Aorta (tissue), 5 donors: ENCODE data around the gene NUDT5. TPM values are rescaled to one million over a fixed set of nuclear protein-coding genes. Genes with fewer than 3 reads are reported as not detected.

Experiments used
- ATAC-seq: fragments of 200-7000 bp; cut with Tn5 transposase; one replicate; pipeline ENCODE4 v1.9.1; 2022; ENCODE audit warnings: moderate library complexity; ENCODE audit not compliant: low FRiP score
- DNase-seq, 2 donors: peaks; one replicate each; pipeline ENCODE4 v3.0.0-alpha.2; 2020
- H3K27ac ChIP-seq, 2 donors: one replicate each; pipeline ENCODE4 v1.5.1; 2013; ENCODE audit warnings: low read length in 2 of 2, mild to moderate bottlenecking in 2 of 2, moderate library complexity in 2 of 2, control low read depth in 1 of 2, inconsistent platforms in 1 of 2, low read depth in 1 of 2
- H3K27me3 ChIP-seq, 2 donors: one replicate each; pipeline ENCODE4 v1.6.1; 2013; ENCODE audit warnings: control low read depth in 1 of 2, low read length in 1 of 2, mild to moderate bottlenecking in 1 of 2, moderate library complexity in 1 of 2; ENCODE audit not compliant: insufficient read depth in 2 of 2, control insufficient read depth in 1 of 2
- H3K36me3 ChIP-seq, 2 donors: one replicate each; pipeline ENCODE4 v1.6.1; 2013; ENCODE audit warnings: control low read depth in 1 of 2, low read length in 1 of 2, mild to moderate bottlenecking in 1 of 2; ENCODE audit not compliant: insufficient read depth in 2 of 2, control insufficient read depth in 1 of 2
- H3K4me1 ChIP-seq, 2 donors: one replicate each; pipeline ENCODE4 v1.6.1; 2013; ENCODE audit warnings: low read length in 2 of 2, control low read depth in 1 of 2, mild to moderate bottlenecking in 1 of 2, moderate library complexity in 1 of 2; ENCODE audit not compliant: insufficient read depth in 2 of 2, control insufficient read depth in 1 of 2
- H3K4me3 ChIP-seq, 2 donors: one replicate each; pipeline ENCODE4 v1.5.1; 2013; ENCODE audit warnings: low read length in 2 of 2, control low read depth in 1 of 2, mild to moderate bottlenecking in 1 of 2
- H3K9me3 ChIP-seq: one replicate; pipeline ENCODE4 v1.6.1; 2013; ENCODE audit warnings: mild to moderate bottlenecking, low read length; ENCODE audit not compliant: control insufficient read depth
- WGBS, 2 donors: extraction: QIAGEN DNeasy Blood & Tissue Kit; methylation state at CpG; one replicate each; pipeline ENCODE4 v1.1.7; 2013; 5-methylcytosine and 5-hydroxymethylcytosine counted together
- intact Hi-C, 2 donors: fragments of 100-400 bp; cut with DNase I; formaldehyde crosslinking; loops; one replicate each; pipeline versions ENCODE4 v1.14.2 to v1.15.0; 2022
- polyA plus RNA-seq, 2 donors: library from polyadenylated mRNA; stranded (reverse); fragments of 200-250 nt; gene quantifications; one replicate each; pipeline ENCODE4 v1.2.3, GENCODE V29; 2013
- total RNA-seq, 2 donors: library from RNA; stranded (reverse); fragmentation: NEBNext Ultra II Directional; extraction: Animal tissue kit (Norgen Biotek cat#: 25700); gene quantifications; one replicate each; pipeline ENCODE4 v1.2.1, GENCODE V29; 2021
- donor health status: healthy with polysubstance abuse.
- donor health status: Bipolar disorder and iron deficiency.
- donor health status: DM: no; HTN: no; CAD: no.
- donor health status: DM: no; HTN: no; CAD: no.
- donor health status: DM: yes; HTN: yes; CAD: no.

NUDT5 gene
- total and polyA plus RNA-seq, 4 donors, result 21.3 to 39.7 (median 31.9) TPM

GRCh38 chr10:12162927-12163326 lies 32.8 kb downstream of the NUDT5 start:
- no peaks in the 10 kb centered on the region for H3K4me1 ChIP-seq
- WGBS, 2 donors, result 97 to 98% methylated on average over 6 of the region's 6 CpGs
- ATAC-seq (no peak), DNase-seq (no peak)
- no peaks in the 10 kb centered on the region for H3K27me3 ChIP-seq
- no peaks in the 10 kb centered on the region for H3K9me3 ChIP-seq
- no peak overlapping the region for H3K27ac ChIP-seq
- H3K36me3 ChIP-seq, result peaks cover 3 to 10% of the 10 kb centered on the region in 2 donors
- H3K4me3 ChIP-seq, result no peak overlapping the region
- intact Hi-C loops, result no loop called here

GRCh38 chr10:12160664-12161063 lies 35.0 kb downstream of the NUDT5 start:
- WGBS, 2 donors, result 95 to 96% methylated on average over 5 of the region's 5 CpGs
- no peak overlapping the region for H3K4me3 ChIP-seq
- ATAC-seq (no peak), DNase-seq (no peak)
- intact Hi-C loops, result no loop called here
- peaks cover 2 to 5% of the 10 kb centered on the region in 2 donors for H3K36me3 ChIP-seq
- H3K27me3 ChIP-seq, result no peaks in the 10 kb centered on the region
- no peaks in the 10 kb centered on the region for H3K4me1 ChIP-seq
- H3K27ac ChIP-seq, result no peak overlapping the region
- no peaks in the 10 kb centered on the region for H3K9me3 ChIP-seq

- 95 to 97% methylated on average over 3 of the region's 3 CpGs for WGBS, 2 donors
These were observed 37.6 kb downstream of the NUDT5 start for GRCh38 chr10:12158111-12158510.

GRCh38 chr10:12156367-12157123 lies 39.1 kb downstream of the NUDT5 start:
- H3K4me1 ChIP-seq, result no peaks in the 10 kb centered on the region
- no peaks in the 10 kb centered on the region for H3K27me3 ChIP-seq
- no peak for ATAC-seq
- peaks cover 4 to 7% of the 10 kb centered on the region in 2 donors for H3K36me3 ChIP-seq
- H3K9me3 ChIP-seq, result no peaks in the 10 kb centered on the region
- intact Hi-C loops, result no loop called here
- no peak overlapping the region for H3K27ac ChIP-seq
- H3K4me3 ChIP-seq, result no peak overlapping the region
- DNase-seq, result no peak
- WGBS, 2 donors, result 70% methylated on average over 14 of the region's 14 CpGs

More at GRCh38 chr10:12158111-12158510, 37.6 kb downstream of the NUDT5 start:
- intact Hi-C loops, result no loop called here
- Histone ChIP-seq H3K27me3 (no peaks in the 10 kb centered on the region), H3K9me3 (no peaks in the 10 kb centered on the region), H3K4me3 (no peak overlapping the region), H3K36me3 (peaks cover 4 to 7% of the 10 kb centered on the region in 2 donors), H3K4me1 (no peaks in the 10 kb centered on the region), H3K27ac (no peak overlapping the region)
- DNase-seq (no peak), ATAC-seq (no peak)

GRCh38 chr10:12154516-12154915 lies 41.2 kb downstream of the NUDT5 start:
- WGBS, 2 donors, result 85% methylated on average over 6 of the region's 6 CpGs
- Histone ChIP-seq H3K9me3 (no peaks in the 10 kb centered on the region), H3K4me1 (no peaks in the 10 kb centered on the region), H3K27me3 (no peaks in the 10 kb centered on the region), H3K4me3 (no peak overlapping the region), H3K27ac (no peak overlapping the region), H3K36me3 (peaks cover 4 to 10% of the 10 kb centered on the region in 2 donors)
- DNase-seq, result no peak
- ATAC-seq, result no peak
- intact Hi-C loops, result no loop called here

- WGBS, 2 donors, result 71 to 84% methylated on average over 4 of the region's 4 CpGs
- intact Hi-C loops, result no loop called here
- no peak for DNase-seq
- Histone ChIP-seq H3K4me1 (no peaks in the 10 kb centered on the region), H3K9me3 (no peaks in the 10 kb centered on the region), H3K4me3 (no peak overlapping the region), H3K27me3 (no peaks in the 10 kb centered on the region), H3K27ac (no peak overlapping the region), H3K36me3 (peaks cover 0 to 8% of the 10 kb centered on the region in 2 donors)
- ATAC-seq, result no peak
These were observed 45.5 kb downstream of the NUDT5 start for GRCh38 chr10:12150163-12150562.

- H3K4me3 ChIP-seq, result no peak overlapping the region
- DNase-seq (no peak), ATAC-seq (peak; percentile 36)
- intact Hi-C loops, result no loop called here
- WGBS, 2 donors, result 96% methylated on average over 3 of the region's 3 CpGs
- H3K4me1 ChIP-seq, result no peaks in the 10 kb centered on the region
- H3K36me3 ChIP-seq, result peaks cover 1 to 3% of the 10 kb centered on the region in 2 donors
- H3K27me3 ChIP-seq, result no peaks in the 10 kb centered on the region
- H3K9me3 ChIP-seq, result no peaks in the 10 kb centered on the region
- no peak overlapping the region for H3K27ac ChIP-seq
These were observed 51.2 kb downstream of the NUDT5 start for GRCh38 chr10:12144538-12144937.

GRCh38 chr10:12140038-12140437 lies 55.7 kb downstream of the NUDT5 start:
- Histone ChIP-seq H3K4me1 (no peaks in the 10 kb centered on the region), H3K27ac (no peak overlapping the region), H3K36me3 (peaks cover 0 to 4% of the 10 kb centered on the region in 2 donors), H3K27me3 (no peaks in the 10 kb centered on the region), H3K9me3 (no peaks in the 10 kb centered on the region), H3K4me3 (no peak overlapping the region)
- intact Hi-C loops, result no loop called here
- DNase-seq (no peak), ATAC-seq (no peak)
- WGBS, 2 donors, result 66 to 94% methylated on average over 1 of the region's 1 CpG

GRCh38 chr10:12135631-12136030 lies 60.1 kb downstream of the NUDT5 start:
- Histone ChIP-seq H3K9me3 (no peaks in the 10 kb centered on the region), H3K4me3 (no peak overlapping the region), H3K27me3 (no peaks in the 10 kb centered on the region), H3K4me1 (no peaks in the 10 kb centered on the region), H3K36me3 (peaks cover 0 to 2% of the 10 kb centered on the region in 2 donors), H3K27ac (no peak overlapping the region)
- no peak for DNase-seq
- WGBS, 2 donors, result 88 to 90% methylated on average over 3 of the region's 3 CpGs
- no peak for ATAC-seq
- intact Hi-C loops, result no loop called here
